Lower lobe of right lung (tissue), 2 donors: Measurements from ENCODE around the gene MST1. TPM values are rescaled to one million over a fixed set of nuclear protein-coding genes. Genes with fewer than 3 reads are reported as not detected.

ENCODE experiments used
- ATAC-seq, 2 donors: fragments of 200-7000 bp; cut with Tn5 transposase; one replicate each; pipeline ENCODE4 v1.9.1; 2020 to 2022; ENCODE audit warnings: mild to moderate bottlenecking in 2 of 2, moderate library complexity in 2 of 2
- DNase-seq: peaks from one replicate; pipeline ENCODE4 v3.0.0-alpha.2; 2020
- H3K27ac ChIP-seq: fragments of 200-600 bp; one replicate; pipeline ENCODE4 v1.8.0; 2022
- H3K27me3 ChIP-seq: fragments of 200-600 bp; one replicate; pipeline ENCODE4 v1.8.0; 2022; ENCODE audit warnings: low read depth
- H3K36me3 ChIP-seq: fragments of 200-600 bp; one replicate; pipeline ENCODE4 v1.8.0; 2022; ENCODE audit warnings: mild to moderate bottlenecking
- H3K4me1 ChIP-seq: fragments of 200-600 bp; one replicate; pipeline ENCODE4 v1.8.0; 2022
- H3K4me3 ChIP-seq: fragments of 200-600 bp; one replicate; pipeline ENCODE4 v1.8.0; 2022; ENCODE audit warnings: mild to moderate bottlenecking
- H3K9me3 ChIP-seq: fragments of 200-600 bp; one replicate; pipeline ENCODE4 v1.8.0; 2022
- CTCF ChIP-seq: fragments of 200-600 bp; IDR thresholded peaks from one replicate; pipeline ENCODE4 v1.8.0; 2022; ENCODE audit warnings: antibody characterized with exemption, mild to moderate bottlenecking
- intact Hi-C: fragments of 100-400 bp; cut with DNase I; formaldehyde crosslinking; loops from one replicate; pipeline ENCODE4 v1.11.0; 2022
- total RNA-seq: library from RNA; stranded (reverse); fragmentation: NEBNext Ultra II Directional; extraction: Animal tissue kit (Norgen Biotek cat#: 25700); gene quantifications from one replicate; pipeline ENCODE4 v1.2.1, GENCODE V29; 2021
- donor health status: DM: no; HTN: yes; CAD: no; lungs with severe emphysema.

The MST1 gene
- total RNA-seq, 1 donor from 2014 or later = 17.5 TPM

GRCh38 chr3:49723628-49724551 is 34.6 kb upstream of the MST1 start, which contains the start of gene GMPPB:
TSS of gene GMPPB (minus strand) at chr3:49723951. CDS start at chr3:49723726, 225 bp downstream.
- peak; percentile 95 for ATAC-seq
- H3K4me3 ChIP-seq = peak within 1 kb of the TSS; percentile 96
- H3K9me3 ChIP-seq = no peaks in the 10 kb centered on the region
- intact Hi-C loops = no loop called here
- peaks cover 36% of the 10 kb centered on the region for H3K4me1 ChIP-seq
- DNase-seq = peak; percentile 99
- peak within 1 kb of the TSS; percentile 97 for H3K27ac ChIP-seq
- no peaks in the 10 kb centered on the region for H3K27me3 ChIP-seq
- TF ChIP-seq CTCF = no peak
- H3K36me3 ChIP-seq = peaks cover 58% of the 10 kb centered on the region

GRCh38 chr3:49723296-49723627 is 34.0 kb upstream of the MST1 start:
- peak overlapping the region; percentile 97 for H3K27ac ChIP-seq
- intact Hi-C loops = no loop called here
- no peak for TF ChIP-seq CTCF
- DNase-seq (peak; percentile 84), ATAC-seq (peak; percentile 46 to 63)
- no peaks in the 10 kb centered on the region for H3K27me3 ChIP-seq
- peak overlapping the region; percentile 96 for H3K4me3 ChIP-seq
- H3K36me3 ChIP-seq = peaks cover 54% of the 10 kb centered on the region
- H3K4me1 ChIP-seq = peaks cover 43% of the 10 kb centered on the region
- no peaks in the 10 kb centered on the region for H3K9me3 ChIP-seq

- Histone ChIP-seq H3K4me1 (peaks cover 43% of the 10 kb centered on the region), H3K27me3 (no peaks in the 10 kb centered on the region), H3K9me3 (no peaks in the 10 kb centered on the region), H3K36me3 (peaks cover 50% of the 10 kb centered on the region), H3K4me3 (peak overlapping the region; percentile 96), H3K27ac (peak overlapping the region; percentile 97)
- no peak for ATAC-seq
- intact Hi-C loops = no loop called here
- DNase-seq = no peak
- TF ChIP-seq CTCF = no peak
These were observed 33.6 kb upstream of the MST1 start for GRCh38 chr3:49722896-49723295.

GRCh38 chr3:49721896-49722781 is 32.9 kb upstream of the MST1 start:
- ATAC-seq = no peak
- Histone ChIP-seq H3K27ac (peak overlapping the region; percentile 97), H3K9me3 (no peaks in the 10 kb centered on the region), H3K27me3 (no peaks in the 10 kb centered on the region), H3K4me3 (peak overlapping the region; percentile 96), H3K4me1 (peaks cover 43% of the 10 kb centered on the region), H3K36me3 (peaks cover 43% of the 10 kb centered on the region)
- DNase-seq = no peak
- TF ChIP-seq CTCF = no peak
- intact Hi-C loops = no loop called here

GRCh38 chr3:49721596-49721895 is 32.3 kb upstream of the MST1 start:
- ATAC-seq (no peak), DNase-seq (no peak)
- Histone ChIP-seq H3K36me3 (peaks cover 42% of the 10 kb centered on the region), H3K4me3 (no peak overlapping the region), H3K9me3 (no peaks in the 10 kb centered on the region), H3K4me1 (peaks cover 43% of the 10 kb centered on the region), H3K27me3 (no peaks in the 10 kb centered on the region), H3K27ac (no peak overlapping the region)
- TF ChIP-seq CTCF = no peak
- intact Hi-C loops = no loop called here
